B cell (primary cell): Measurements from ENCODE around the gene VPS8. TPM values are rescaled to one million over a fixed set of nuclear protein-coding genes. Genes with fewer than 3 reads are reported as not detected.

ENCODE experiments used
- ATAC-seq: fragments of 200-7000 bp; cut with Tn5 transposase; one replicate; pipeline ENCODE4 v1.10.0; 2021; ENCODE audit warnings: low read depth, mild to moderate bottlenecking, moderate number of reproducible peaks, moderate library complexity
- CTCF ChIA-PET: fragments of 350-600 bp; sonication (Branson Sonifier 250); formaldehyde crosslinking; loops from one replicate; lab custom pipeline; 2021; ENCODE audit warnings: antibody characterized with exemption, inconsistent platforms; lab: Charles Lee
- POLR2A ChIA-PET: fragments of 350-600 bp; sonication (Branson Sonifier 250); formaldehyde crosslinking; loops from one replicate; lab custom pipeline; 2021; ENCODE audit warnings: antibody characterized with exemption; lab: Charles Lee
- DNase-seq: peaks from one replicate; pipeline ENCODE4 v3.0.0; 2013
- H2AFZ ChIP-seq: 2 replicates; pipeline ENCODE4 v1.6.1; 2012; ENCODE audit warnings: mild to moderate bottlenecking, low read depth, low read length; ENCODE audit not compliant: insufficient read depth, poor library complexity, severe bottlenecking
- H3K27ac ChIP-seq, 2 donors: 1 replicate in 1 of 2; 2 replicates in 1 of 2; pipeline ENCODE4 v1.5.1; 2012 to 2013; ENCODE audit warnings: low read length in 2 of 2, mild to moderate bottlenecking in 2 of 2, moderate library complexity in 1 of 2
- H3K27me3 ChIP-seq, 4 experiments: fragments of 200-600 bp in 1 of 4; sonication (generic) in 1 of 4; replicated peaks in 1 of 4; 1 replicate in 2 of 4; 2 replicates in 2 of 4; pipeline versions ENCODE4 v1.6.1 to v1.7.0; 2013 to 2016; ENCODE audit warnings: low read length in 3 of 4, mild to moderate bottlenecking in 2 of 4, mixed read lengths in 1 of 4, moderate library complexity in 1 of 4; ENCODE audit not compliant: insufficient read depth in 4 of 4, control insufficient read depth in 3 of 4; ENCODE audit errors: control extremely low read depth in 1 of 4
- H3K36me3 ChIP-seq, 2 experiments: replicated peaks in 1 of 2; 1 replicate in 1 of 2; 2 replicates in 1 of 2; pipeline versions ENCODE4 v1.6.1 to v1.7.1; 2013; ENCODE audit warnings: low read length in 1 of 2; ENCODE audit not compliant: insufficient read depth in 2 of 2, control insufficient read depth in 1 of 2; ENCODE audit errors: control extremely low read depth in 1 of 2, extremely low read depth in 1 of 2
- H3K4me1 ChIP-seq, 2 donors: fragments of 200-600 bp in 1 of 2; sonication (generic) in 1 of 2; 1 replicate in 1 of 2; 2 replicates in 1 of 2; pipeline versions ENCODE4 v1.5.1 to v1.6.1; 2013 to 2017; ENCODE audit warnings: low read length in 2 of 2; ENCODE audit not compliant: control insufficient read depth in 2 of 2, insufficient read depth in 2 of 2
- H3K4me2 ChIP-seq: replicated peaks from 2 replicates; pipeline ENCODE3; 2012; ENCODE audit warnings: mild to moderate bottlenecking, low read depth, low read length; ENCODE audit not compliant: poor library complexity, severe bottlenecking
- H3K4me3 ChIP-seq, 5 experiments: fragments of 200-600 bp in 1 of 5; sonication (generic) in 1 of 5; 1 replicate in 3 of 5; 2 replicates in 2 of 5; pipeline versions ENCODE4 v1.5.1 to v1.7.0; 2011 to 2016; ENCODE audit warnings: low read length in 4 of 5, mild to moderate bottlenecking in 4 of 5, low read depth in 2 of 5, control low read depth in 1 of 5, moderate library complexity in 1 of 5; ENCODE audit not compliant: insufficient read depth in 1 of 5; ENCODE audit errors: control extremely low read depth in 1 of 5, extremely low read depth in 1 of 5
- H3K79me2 ChIP-seq: fragments of 200-600 bp; sonication (generic); one replicate; pipeline ENCODE4 v1.6.0; 2016; ENCODE audit warnings: low read length; ENCODE audit not compliant: control insufficient read depth, insufficient read depth
- H3K9ac ChIP-seq: fragments of 200-600 bp; sonication (generic); 2 replicates; pipeline ENCODE4 v1.6.1; 2017; ENCODE audit warnings: mild to moderate bottlenecking, low read length, moderate library complexity
- H3K9me3 ChIP-seq, 3 donors: one replicate each; pipeline versions ENCODE4 v1.6.1 to v1.7.1; 2013; ENCODE audit warnings: low read length in 2 of 3; ENCODE audit not compliant: control insufficient read depth in 2 of 3, insufficient read depth in 1 of 3; ENCODE audit errors: control extremely low read depth in 1 of 3
- H4K20me1 ChIP-seq: 2 replicates; pipeline ENCODE4 v1.6.0; 2012; ENCODE audit warnings: mild to moderate bottlenecking, low read length; ENCODE audit not compliant: insufficient read depth, control insufficient read depth, poor library complexity, severe bottlenecking
- H3K27ac Mint-ChIP-seq: one replicate; pipeline ENCODE4 v1.8.0; 2021; ENCODE audit warnings: mixed read lengths
- H3K27me3 Mint-ChIP-seq: one replicate; pipeline ENCODE4 v1.8.0; 2021; ENCODE audit warnings: mixed read lengths
- H3K4me1 Mint-ChIP-seq: one replicate; pipeline ENCODE4 v1.8.0; 2021; ENCODE audit warnings: mixed read lengths
- H3K4me3 Mint-ChIP-seq: one replicate; pipeline ENCODE4 v1.8.0; 2021; ENCODE audit warnings: mixed read lengths
- H3K9me3 Mint-ChIP-seq: one replicate; pipeline ENCODE4 v1.8.0; 2022; ENCODE audit warnings: mixed read lengths; ENCODE audit not compliant: insufficient read depth
- EZH2 ChIP-seq: IDR thresholded peaks from 2 replicates; pipeline ENCODE4 v1.6.1; 2012; ENCODE audit warnings: borderline replicate concordance, low read depth, mild to moderate bottlenecking, moderate library complexity, low read length; ENCODE audit not compliant: insufficient read depth, poor library complexity, severe bottlenecking
- WGBS: methylation state at CpG from one replicate; pipeline ENCODE4 v1.1.5; 2013; ENCODE audit warnings: missing lambda C conversion rate; ENCODE audit not compliant: insufficient coverage; 5-methylcytosine and 5-hydroxymethylcytosine counted together
- intact Hi-C: fragments of 100-400 bp; cut with micrococcal nuclease; formaldehyde crosslinking; loops from one replicate; pipeline ENCODE4 v1.10.0; 2022
- polyA plus RNA-seq: library from polyadenylated mRNA; depleted of rRNA; stranded (reverse); fragments of >200 nt; gene quantifications from 2 replicates; pipeline ENCODE4 v1.2.3, GENCODE V29; 2012
- total RNA-seq, 2 donors: library from RNA; stranded (reverse); fragments of 120-200 nt in 1 of 2; gene quantifications; 1 replicate in 1 of 2; 2 replicates in 1 of 2; pipeline versions ENCODE4 v1.2.3 to v1.2.4, GENCODE V29; 2013 to 2022
- TF ChIP-seq, protein P1 (sequence below): fragments of 200-600 bp; IDR thresholded peaks from one replicate; pipeline ENCODE4 v1.8.0; 2022; ENCODE audit warnings: antibody characterized with exemption, mild to moderate bottlenecking

Gene VPS8
- total and polyA plus RNA-seq, 2 donors (not counting 1 experiment from before 2014, with no cell fraction given): 18.3 to 95.6 TPM

DNA sequence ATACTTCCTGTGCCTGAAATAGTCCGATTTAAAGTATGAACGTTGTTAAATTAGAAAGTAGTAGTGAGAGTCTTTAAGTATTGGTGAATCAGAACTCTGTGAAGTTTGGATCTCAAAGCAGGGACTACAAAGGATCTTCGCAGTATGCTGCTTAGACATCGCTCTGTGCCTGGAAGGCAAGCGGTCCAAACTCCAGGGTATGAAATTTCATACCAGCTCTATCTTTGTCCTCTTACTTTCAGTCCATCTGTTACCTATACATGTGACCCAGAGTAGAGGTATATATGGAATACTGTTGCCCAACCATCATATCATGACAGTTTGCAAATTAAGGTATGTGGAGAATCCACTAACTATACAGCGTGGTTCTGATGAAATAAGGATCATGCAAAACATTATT, 34.5 kb downstream of the VPS8 start:
- Mint-ChIP-seq H3K4me1 (no peaks in the 10 kb centered on the region), H3K4me3 (no peak overlapping the region), H3K27me3 (no peaks in the 10 kb centered on the region), H3K27ac (no peak overlapping the region), H3K9me3 (no peaks in the 10 kb centered on the region)
- no peaks in the 10 kb centered on the region for H4K20me1 ChIP-seq
- no peak overlapping the region for H2AFZ ChIP-seq
- no peaks in the 10 kb centered on the region for H3K4me1 ChIP-seq
- CTCF ChIA-PET: no interaction called here
- WGBS: 100% methylated on average over 1 of the region's 6 CpGs
- ATAC-seq (no peak), DNase-seq (no peak)
- H3K27me3 ChIP-seq: no peaks in the 10 kb centered on the region
- intact Hi-C loops: no loop called here
- POLR2A ChIA-PET: no interaction called here
- no peak for TF ChIP-seq EZH2
- H3K79me2 ChIP-seq: no peaks in the 10 kb centered on the region
- peaks cover 13 to 18% of the 10 kb centered on the region in 2 experiments for H3K36me3 ChIP-seq
- H3K9ac ChIP-seq: no peak overlapping the region
- H3K27ac ChIP-seq: no peak overlapping the region
- no peak overlapping the region for H3K4me3 ChIP-seq
- H3K4me2 ChIP-seq: no peak overlapping the region
- no peaks in the 10 kb centered on the region for H3K9me3 ChIP-seq

DNA sequence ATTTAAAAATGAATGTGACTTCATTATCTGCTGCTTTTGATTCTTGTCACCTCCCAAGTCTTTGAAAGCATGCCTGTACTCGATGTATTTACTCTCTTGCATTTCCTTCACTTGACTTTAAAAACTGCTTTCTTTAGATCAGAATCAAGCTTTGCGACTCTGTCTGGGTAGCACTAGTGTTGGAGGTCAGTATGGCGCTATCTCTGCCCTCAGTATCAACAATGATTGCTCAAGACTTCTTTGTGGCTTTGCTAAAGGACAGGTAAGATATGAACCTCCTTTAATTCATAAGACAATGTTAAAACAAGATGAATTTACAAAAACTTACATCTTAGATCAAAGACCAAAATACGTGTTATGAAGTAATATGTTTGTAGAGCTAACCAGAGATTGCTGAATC, 37.0 kb downstream of the VPS8 start:
- no peak for TF ChIP-seq EZH2
- TF ChIP-seq, protein P1, sequence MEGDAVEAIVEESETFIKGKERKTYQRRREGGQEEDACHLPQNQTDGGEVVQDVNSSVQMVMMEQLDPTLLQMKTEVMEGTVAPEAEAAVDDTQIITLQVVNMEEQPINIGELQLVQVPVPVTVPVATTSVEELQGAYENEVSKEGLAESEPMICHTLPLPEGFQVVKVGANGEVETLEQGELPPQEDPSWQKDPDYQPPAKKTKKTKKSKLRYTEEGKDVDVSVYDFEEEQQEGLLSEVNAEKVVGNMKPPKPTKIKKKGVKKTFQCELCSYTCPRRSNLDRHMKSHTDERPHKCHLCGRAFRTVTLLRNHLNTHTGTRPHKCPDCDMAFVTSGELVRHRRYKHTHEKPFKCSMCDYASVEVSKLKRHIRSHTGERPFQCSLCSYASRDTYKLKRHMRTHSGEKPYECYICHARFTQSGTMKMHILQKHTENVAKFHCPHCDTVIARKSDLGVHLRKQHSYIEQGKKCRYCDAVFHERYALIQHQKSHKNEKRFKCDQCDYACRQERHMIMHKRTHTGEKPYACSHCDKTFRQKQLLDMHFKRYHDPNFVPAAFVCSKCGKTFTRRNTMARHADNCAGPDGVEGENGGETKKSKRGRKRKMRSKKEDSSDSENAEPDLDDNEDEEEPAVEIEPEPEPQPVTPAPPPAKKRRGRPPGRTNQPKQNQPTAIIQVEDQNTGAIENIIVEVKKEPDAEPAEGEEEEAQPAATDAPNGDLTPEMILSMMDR: no peak
- Histone ChIP-seq H3K27ac (no peak overlapping the region), H3K27me3 (no peaks in the 10 kb centered on the region), H3K9ac (no peak overlapping the region), H4K20me1 (no peaks in the 10 kb centered on the region), H3K4me3 (no peak overlapping the region), H3K9me3 (no peaks in the 10 kb centered on the region), H3K4me2 (no peak overlapping the region), H2AFZ (no peak overlapping the region), H3K79me2 (no peaks in the 10 kb centered on the region), H3K4me1 (no peaks in the 10 kb centered on the region), H3K36me3 (peaks cover 19 to 26% of the 10 kb centered on the region in 2 experiments)
- intact Hi-C loops: no loop called here
- H3K27ac Mint-ChIP-seq: no peak overlapping the region
- no CpG with 5 or more reads among the region's 4 CpGs for WGBS
- no peak for ATAC-seq
- H3K9me3 Mint-ChIP-seq: no peaks in the 10 kb centered on the region
- no peak overlapping the region for H3K4me3 Mint-ChIP-seq
- no peak for DNase-seq
- H3K4me1 Mint-ChIP-seq: no peaks in the 10 kb centered on the region
- CTCF ChIA-PET: no interaction called here
- no peaks in the 10 kb centered on the region for H3K27me3 Mint-ChIP-seq
- POLR2A ChIA-PET: no interaction called here
